WTC11 (cell line): ENCODE results near the gene HBZ.

Source experiments
- CREB1 ChIP-seq: sonication (generic); formaldehyde crosslinking; IDR thresholded peaks from 2 replicates; pipeline ENCODE4 v1.8.0; 2023; ENCODE audit warnings: mild to moderate bottlenecking, missing genetic modification reagents
- ESRRA ChIP-seq: sonication (generic); formaldehyde crosslinking; IDR thresholded peaks from 2 replicates; pipeline ENCODE4 v1.8.1; 2022; ENCODE audit warnings: mild to moderate bottlenecking, missing genetic modification reagents, borderline replicate concordance
- SOX15 ChIP-seq: fragments of 250-450 bp; sonication (Bioruptor Pico); IDR thresholded peaks from 2 replicates; pipeline ENCODE4 v1.9.0; 2021; ENCODE audit warnings: mild to moderate bottlenecking
- SP1 ChIP-seq: sonication (generic); formaldehyde crosslinking; conservative IDR thresholded peaks from 2 replicates; pipeline ENCODE4 v1.8.1; 2022; ENCODE audit warnings: missing genetic modification reagents
- TF ChIP-seq, protein P1 (sequence below): sonication (generic); formaldehyde crosslinking; IDR thresholded peaks from 2 replicates; pipeline ENCODE4 v1.8.1; 2023; ENCODE audit warnings: mild to moderate bottlenecking, missing genetic modification reagents, moderate library complexity
- TF ChIP-seq, protein P2 (sequence below): fragments of 200-600 bp; IDR thresholded peaks from 2 replicates; pipeline ENCODE4 v1.8.0; 2022; ENCODE audit warnings: antibody characterized with exemption
- TF ChIP-seq, protein P3 (sequence below): fragments of 250-450 bp; sonication (Bioruptor Pico); IDR thresholded peaks from 2 replicates; pipeline ENCODE4 v1.9.0; 2021; ENCODE audit warnings: mild to moderate bottlenecking, borderline replicate concordance
- TF ChIP-seq, protein P4 (sequence below): sonication (generic); formaldehyde crosslinking; conservative IDR thresholded peaks from 2 replicates; pipeline ENCODE4 v1.8.1; 2023; ENCODE audit warnings: mild to moderate bottlenecking, low read depth, missing genetic modification reagents, moderate library complexity

DNA sequence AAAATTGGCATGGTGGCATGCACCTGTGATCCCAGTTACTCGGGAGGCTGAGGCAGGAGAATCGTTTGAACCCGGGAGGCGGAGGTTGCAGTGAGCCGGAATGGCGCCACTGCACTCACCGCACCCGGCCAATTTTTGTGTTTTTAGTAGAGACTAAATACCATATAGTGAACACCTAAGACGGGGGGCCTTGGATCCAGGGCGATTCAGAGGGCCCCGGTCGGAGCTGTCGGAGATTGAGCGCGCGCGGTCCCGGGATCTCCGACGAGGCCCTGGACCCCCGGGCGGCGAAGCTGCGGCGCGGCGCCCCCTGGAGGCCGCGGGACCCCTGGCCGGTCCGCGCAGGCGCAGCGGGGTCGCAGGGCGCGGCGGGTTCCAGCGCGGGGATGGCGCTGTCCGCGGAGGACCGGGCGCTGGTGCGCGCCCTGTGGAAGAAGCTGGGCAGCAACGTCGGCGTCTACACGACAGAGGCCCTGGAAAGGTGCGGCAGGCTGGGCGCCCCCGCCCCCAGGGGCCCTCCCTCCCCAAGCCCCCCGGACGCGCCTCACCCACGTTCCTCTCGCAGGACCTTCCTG lies 27.7 kb downstream of the HBZ start, which contains the start of gene HBQ1:
- TF ChIP-seq, protein P1, sequence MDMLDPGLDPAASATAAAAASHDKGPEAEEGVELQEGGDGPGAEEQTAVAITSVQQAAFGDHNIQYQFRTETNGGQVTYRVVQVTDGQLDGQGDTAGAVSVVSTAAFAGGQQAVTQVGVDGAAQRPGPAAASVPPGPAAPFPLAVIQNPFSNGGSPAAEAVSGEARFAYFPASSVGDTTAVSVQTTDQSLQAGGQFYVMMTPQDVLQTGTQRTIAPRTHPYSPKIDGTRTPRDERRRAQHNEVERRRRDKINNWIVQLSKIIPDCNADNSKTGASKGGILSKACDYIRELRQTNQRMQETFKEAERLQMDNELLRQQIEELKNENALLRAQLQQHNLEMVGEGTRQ (CRISPR knock-in tag) = no peak
- peak; percentile 35; the same call in 1 of the 2 replicates for TF ChIP-seq SP1 (CRISPR knock-in tag)
- TF ChIP-seq, protein P2, sequence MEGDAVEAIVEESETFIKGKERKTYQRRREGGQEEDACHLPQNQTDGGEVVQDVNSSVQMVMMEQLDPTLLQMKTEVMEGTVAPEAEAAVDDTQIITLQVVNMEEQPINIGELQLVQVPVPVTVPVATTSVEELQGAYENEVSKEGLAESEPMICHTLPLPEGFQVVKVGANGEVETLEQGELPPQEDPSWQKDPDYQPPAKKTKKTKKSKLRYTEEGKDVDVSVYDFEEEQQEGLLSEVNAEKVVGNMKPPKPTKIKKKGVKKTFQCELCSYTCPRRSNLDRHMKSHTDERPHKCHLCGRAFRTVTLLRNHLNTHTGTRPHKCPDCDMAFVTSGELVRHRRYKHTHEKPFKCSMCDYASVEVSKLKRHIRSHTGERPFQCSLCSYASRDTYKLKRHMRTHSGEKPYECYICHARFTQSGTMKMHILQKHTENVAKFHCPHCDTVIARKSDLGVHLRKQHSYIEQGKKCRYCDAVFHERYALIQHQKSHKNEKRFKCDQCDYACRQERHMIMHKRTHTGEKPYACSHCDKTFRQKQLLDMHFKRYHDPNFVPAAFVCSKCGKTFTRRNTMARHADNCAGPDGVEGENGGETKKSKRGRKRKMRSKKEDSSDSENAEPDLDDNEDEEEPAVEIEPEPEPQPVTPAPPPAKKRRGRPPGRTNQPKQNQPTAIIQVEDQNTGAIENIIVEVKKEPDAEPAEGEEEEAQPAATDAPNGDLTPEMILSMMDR = peak; percentile 59
- TF ChIP-seq, protein P3, sequence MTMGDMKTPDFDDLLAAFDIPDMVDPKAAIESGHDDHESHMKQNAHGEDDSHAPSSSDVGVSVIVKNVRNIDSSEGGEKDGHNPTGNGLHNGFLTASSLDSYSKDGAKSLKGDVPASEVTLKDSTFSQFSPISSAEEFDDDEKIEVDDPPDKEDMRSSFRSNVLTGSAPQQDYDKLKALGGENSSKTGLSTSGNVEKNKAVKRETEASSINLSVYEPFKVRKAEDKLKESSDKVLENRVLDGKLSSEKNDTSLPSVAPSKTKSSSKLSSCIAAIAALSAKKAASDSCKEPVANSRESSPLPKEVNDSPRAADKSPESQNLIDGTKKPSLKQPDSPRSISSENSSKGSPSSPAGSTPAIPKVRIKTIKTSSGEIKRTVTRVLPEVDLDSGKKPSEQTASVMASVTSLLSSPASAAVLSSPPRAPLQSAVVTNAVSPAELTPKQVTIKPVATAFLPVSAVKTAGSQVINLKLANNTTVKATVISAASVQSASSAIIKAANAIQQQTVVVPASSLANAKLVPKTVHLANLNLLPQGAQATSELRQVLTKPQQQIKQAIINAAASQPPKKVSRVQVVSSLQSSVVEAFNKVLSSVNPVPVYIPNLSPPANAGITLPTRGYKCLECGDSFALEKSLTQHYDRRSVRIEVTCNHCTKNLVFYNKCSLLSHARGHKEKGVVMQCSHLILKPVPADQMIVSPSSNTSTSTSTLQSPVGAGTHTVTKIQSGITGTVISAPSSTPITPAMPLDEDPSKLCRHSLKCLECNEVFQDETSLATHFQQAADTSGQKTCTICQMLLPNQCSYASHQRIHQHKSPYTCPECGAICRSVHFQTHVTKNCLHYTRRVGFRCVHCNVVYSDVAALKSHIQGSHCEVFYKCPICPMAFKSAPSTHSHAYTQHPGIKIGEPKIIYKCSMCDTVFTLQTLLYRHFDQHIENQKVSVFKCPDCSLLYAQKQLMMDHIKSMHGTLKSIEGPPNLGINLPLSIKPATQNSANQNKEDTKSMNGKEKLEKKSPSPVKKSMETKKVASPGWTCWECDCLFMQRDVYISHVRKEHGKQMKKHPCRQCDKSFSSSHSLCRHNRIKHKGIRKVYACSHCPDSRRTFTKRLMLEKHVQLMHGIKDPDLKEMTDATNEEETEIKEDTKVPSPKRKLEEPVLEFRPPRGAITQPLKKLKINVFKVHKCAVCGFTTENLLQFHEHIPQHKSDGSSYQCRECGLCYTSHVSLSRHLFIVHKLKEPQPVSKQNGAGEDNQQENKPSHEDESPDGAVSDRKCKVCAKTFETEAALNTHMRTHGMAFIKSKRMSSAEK = no peak
- TF ChIP-seq, protein P4, sequence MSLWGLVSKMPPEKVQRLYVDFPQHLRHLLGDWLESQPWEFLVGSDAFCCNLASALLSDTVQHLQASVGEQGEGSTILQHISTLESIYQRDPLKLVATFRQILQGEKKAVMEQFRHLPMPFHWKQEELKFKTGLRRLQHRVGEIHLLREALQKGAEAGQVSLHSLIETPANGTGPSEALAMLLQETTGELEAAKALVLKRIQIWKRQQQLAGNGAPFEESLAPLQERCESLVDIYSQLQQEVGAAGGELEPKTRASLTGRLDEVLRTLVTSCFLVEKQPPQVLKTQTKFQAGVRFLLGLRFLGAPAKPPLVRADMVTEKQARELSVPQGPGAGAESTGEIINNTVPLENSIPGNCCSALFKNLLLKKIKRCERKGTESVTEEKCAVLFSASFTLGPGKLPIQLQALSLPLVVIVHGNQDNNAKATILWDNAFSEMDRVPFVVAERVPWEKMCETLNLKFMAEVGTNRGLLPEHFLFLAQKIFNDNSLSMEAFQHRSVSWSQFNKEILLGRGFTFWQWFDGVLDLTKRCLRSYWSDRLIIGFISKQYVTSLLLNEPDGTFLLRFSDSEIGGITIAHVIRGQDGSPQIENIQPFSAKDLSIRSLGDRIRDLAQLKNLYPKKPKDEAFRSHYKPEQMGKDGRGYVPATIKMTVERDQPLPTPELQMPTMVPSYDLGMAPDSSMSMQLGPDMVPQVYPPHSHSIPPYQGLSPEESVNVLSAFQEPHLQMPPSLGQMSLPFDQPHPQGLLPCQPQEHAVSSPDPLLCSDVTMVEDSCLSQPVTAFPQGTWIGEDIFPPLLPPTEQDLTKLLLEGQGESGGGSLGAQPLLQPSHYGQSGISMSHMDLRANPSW (CRISPR knock-in tag) = no peak
- TF ChIP-seq CREB1 = no peak
- TF ChIP-seq SOX15 (CRISPR knock-in tag) = no peak
- TF ChIP-seq ESRRA (CRISPR knock-in tag) = no peak
